ENCODE results near the gene ATF7IP.

DNA sequence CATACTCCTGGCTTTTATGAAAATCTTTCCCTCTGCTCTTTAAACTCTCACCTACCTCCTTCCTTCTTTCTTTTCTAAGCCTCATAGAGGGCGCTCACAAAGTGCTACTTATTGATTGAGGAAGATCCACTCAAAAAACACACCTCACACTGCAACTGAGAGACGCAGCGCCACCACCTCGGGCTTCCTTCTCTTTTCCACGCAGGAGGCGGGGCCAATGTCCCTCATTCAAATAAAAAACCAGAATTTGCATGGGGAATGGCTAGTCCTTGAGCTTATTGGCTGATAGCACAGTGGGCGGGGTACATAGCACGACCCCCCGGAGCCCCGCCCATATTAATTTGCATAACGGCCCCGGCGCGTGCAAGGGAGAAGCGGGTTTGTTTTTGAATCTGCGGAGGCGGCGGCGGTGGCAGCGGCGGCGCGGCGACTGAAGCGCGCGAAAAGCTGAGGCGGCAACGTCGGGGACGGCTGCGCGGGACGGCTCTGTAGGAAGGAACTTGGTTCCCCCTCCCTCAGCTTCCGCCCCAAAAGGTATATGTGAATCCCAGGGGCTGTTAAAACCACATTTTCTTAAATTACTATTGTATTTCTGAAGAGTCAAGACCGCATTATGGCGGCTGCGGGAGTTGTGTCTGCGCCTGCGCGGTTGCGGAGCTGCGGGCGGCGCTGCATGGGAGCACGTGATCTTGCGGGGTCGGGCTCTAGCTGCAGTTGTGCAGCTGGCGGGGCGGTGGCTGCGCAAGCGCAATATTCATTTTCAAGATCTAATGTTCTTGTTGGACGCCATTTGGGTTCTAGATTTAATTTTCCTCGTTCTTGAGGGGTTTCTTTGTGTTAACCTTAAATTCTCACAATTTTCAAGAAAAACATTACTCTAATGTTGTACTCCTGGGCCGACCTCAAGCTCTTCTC lies at the start of gene ATF7IP:
- TF ChIP-seq POLR2AphosphoS5 (IDR thresholded peaks at IDR 0.05; ENCODE audit: low read depth, low read length) (peak; percentile 66; the same call in 1 of the 2 replicates), PAX5 (IDR thresholded peaks at IDR 0.05; ENCODE audit: insufficient read depth, low read length, severe bottlenecking) (no peak), POLR2A (IDR thresholded peaks at IDR 0.05; ENCODE audit: low read depth, low read length) (peak; percentile 75)

Measured in GM12891 (cell line).